GM23338 (cell line): ENCODE results near the gene OPTN. TPM values are rescaled to one million over a fixed set of nuclear protein-coding genes. Genes with fewer than 3 reads are reported as not detected.

Source experiments
- ATAC-seq: fragments of 200-7000 bp; cut with Tn5 transposase; 3 replicates; pipeline ENCODE4 v1.9.1; 2020
- DNase-seq: peaks from one replicate; pipeline ENCODE4 v3.0.0-alpha.2; 2015; ENCODE audit warnings: low spot score
- H2AFZ ChIP-seq: fragments of 200-600 bp; sonication (generic); 2 replicates; pipeline ENCODE4 v1.8.0; 2016; ENCODE audit warnings: antibody characterized with exemption, mild to moderate bottlenecking, moderate library complexity
- H3F3A ChIP-seq: fragments of 200-600 bp; sonication (generic); replicated peaks from 2 replicates; pipeline ENCODE4 v1.8.0; 2017; ENCODE audit warnings: antibody characterized with exemption, mixed run types, low read depth
- H3K27ac ChIP-seq: fragments of 200-600 bp; sonication (generic); 2 replicates; pipeline ENCODE4 v1.6.1; 2016; ENCODE audit warnings: low read depth
- H3K27me3 ChIP-seq: fragments of 200-600 bp; sonication (generic); 2 replicates; pipeline ENCODE4 v1.8.0; 2016; ENCODE audit warnings: mild to moderate bottlenecking, mixed run types, moderate library complexity; ENCODE audit not compliant: insufficient read depth
- H3K36me3 ChIP-seq: fragments of 200-600 bp; sonication (generic); 2 replicates; pipeline ENCODE4 v1.8.0; 2016; ENCODE audit warnings: mild to moderate bottlenecking; ENCODE audit not compliant: insufficient read depth
- H3K4me1 ChIP-seq: fragments of 200-600 bp; sonication (generic); 2 replicates; pipeline ENCODE4 v1.8.0; 2016; ENCODE audit warnings: mild to moderate bottlenecking, moderate library complexity; ENCODE audit not compliant: insufficient read depth
- H3K4me2 ChIP-seq: fragments of 200-600 bp; sonication (generic); 2 replicates; pipeline ENCODE4 v1.7.1; 2017; ENCODE audit warnings: mixed run types
- H3K4me3 ChIP-seq: fragments of 200-600 bp; sonication (generic); 2 replicates; pipeline ENCODE4 v1.6.1; 2016; ENCODE audit warnings: mixed run types
- H3K79me2 ChIP-seq: fragments of 200-600 bp; sonication (generic); replicated peaks from 2 replicates; pipeline ENCODE4 v1.8.0; 2017; ENCODE audit warnings: mild to moderate bottlenecking; ENCODE audit not compliant: insufficient read depth
- H3K9me2 ChIP-seq: fragments of 200-600 bp; sonication (generic); 2 replicates; pipeline ENCODE4 v1.8.0; 2017; ENCODE audit not compliant: insufficient read depth
- H4K20me1 ChIP-seq: fragments of 200-600 bp; sonication (generic); replicated peaks from 2 replicates; pipeline ENCODE4 v1.8.0; 2017; ENCODE audit warnings: mild to moderate bottlenecking; ENCODE audit not compliant: insufficient read depth
- H3K27ac Mint-ChIP-seq: 2 replicates; pipeline ENCODE4 v1.8.0; 2020; ENCODE audit warnings: inconsistent platforms, mild to moderate bottlenecking, moderate library complexity, mixed read lengths
- H3K27me3 Mint-ChIP-seq: 3 replicates; pipeline ENCODE4 v1.8.0; 2022; ENCODE audit warnings: low read depth, mild to moderate bottlenecking, moderate library complexity, mixed read lengths, inconsistent platforms; ENCODE audit not compliant: insufficient read depth, poor library complexity
- H3K36me3 Mint-ChIP-seq: 3 replicates; pipeline ENCODE4 v1.8.0; 2021; ENCODE audit warnings: low read depth, mild to moderate bottlenecking, inconsistent platforms, moderate library complexity, mixed read lengths
- H3K4me1 Mint-ChIP-seq: 3 replicates; pipeline ENCODE4 v1.8.0; 2020; ENCODE audit warnings: mild to moderate bottlenecking, inconsistent platforms, mixed read lengths
- H3K4me3 Mint-ChIP-seq: 3 replicates; pipeline ENCODE4 v1.8.0; 2021; ENCODE audit warnings: moderate library complexity, mild to moderate bottlenecking, inconsistent platforms, mixed read lengths
- H3K9me3 Mint-ChIP-seq: 3 replicates; pipeline ENCODE4 v1.8.0; 2020; ENCODE audit warnings: moderate library complexity, mild to moderate bottlenecking, inconsistent platforms, mixed read lengths
- CREB1 ChIP-seq: fragments of 250-450 bp; sonication (Bioruptor Pico); IDR thresholded peaks from 2 replicates; pipeline ENCODE4 v1.5.0; 2020; ENCODE audit warnings: low read depth, mild to moderate bottlenecking, moderate library complexity
- CTCF ChIP-seq, 2 experiments: fragments of 200-600 bp in 1 of 2; sonication (generic) in 1 of 2; conservative IDR thresholded peaks; 2 replicates each; pipeline versions ENCODE4 v1.5.1 to v1.6.1; 2016 to 2017; ENCODE audit warnings: antibody characterized with exemption in 2 of 2, low read depth in 2 of 2, mild to moderate bottlenecking in 2 of 2, moderate library complexity in 1 of 2
- ETS1 ChIP-seq: IDR thresholded peaks from 2 replicates; pipeline ENCODE4 v1.6.1; 2016; ENCODE audit warnings: antibody characterized with exemption
- EZH2 ChIP-seq: fragments of 200-600 bp; sonication (generic); IDR thresholded peaks from one replicate; pipeline ENCODE4 v1.8.0; 2017; ENCODE audit warnings: antibody characterized with exemption, mild to moderate bottlenecking, low read depth; ENCODE audit not compliant: unreplicated experiment
- EZH2phosphoT487 ChIP-seq: fragments of 200-600 bp; sonication (generic); IDR thresholded peaks from one replicate; pipeline ENCODE4 v1.8.1; 2018; ENCODE audit warnings: antibody characterized with exemption; ENCODE audit not compliant: unreplicated experiment
- JUNB ChIP-seq: IDR thresholded peaks from one replicate; pipeline ENCODE4 v1.6.1; 2016; ENCODE audit warnings: antibody characterized with exemption; ENCODE audit not compliant: unreplicated experiment
- NANOG ChIP-seq: IDR thresholded peaks from 2 replicates; pipeline ENCODE4 v1.6.1; 2016; ENCODE audit warnings: antibody characterized with exemption, borderline replicate concordance
- POLR2AphosphoS5 ChIP-seq: IDR thresholded peaks from 2 replicates; pipeline ENCODE4 v1.6.1; 2016; ENCODE audit warnings: antibody characterized with exemption, low read depth
- REST ChIP-seq: IDR thresholded peaks from one replicate; pipeline ENCODE4 v1.6.1; 2018; ENCODE audit warnings: antibody characterized with exemption; ENCODE audit not compliant: unreplicated experiment
- STAT1 ChIP-seq: IDR thresholded peaks from one replicate; pipeline ENCODE4 v1.6.1; 2016; ENCODE audit warnings: antibody characterized with exemption; ENCODE audit not compliant: unreplicated experiment
- ZNF114 ChIP-seq: fragments of 250-450 bp; sonication (Bioruptor Pico); IDR thresholded peaks from 2 replicates; pipeline ENCODE4 v1.5.0; 2020; ENCODE audit warnings: mild to moderate bottlenecking, moderate library complexity
- ZNF331 ChIP-seq: fragments of 250-450 bp; sonication (Bioruptor Pico); IDR thresholded peaks from 2 replicates; pipeline ENCODE4 v1.5.0; 2020; ENCODE audit warnings: low read depth, mild to moderate bottlenecking, moderate library complexity
- polyA plus RNA-seq: library from polyadenylated mRNA; unstranded; fragments of >200 nt; fragmentation: Nextera tagmentation; extraction: Ambion mirVana; gene quantifications from 2 replicates; pipeline ENCODE4 v1.2.1, GENCODE V29; 2016
- total RNA-seq: library from RNA; depleted of rRNA; stranded (reverse); fragments of >200 nt; shearing (Covaris generic); gene quantifications from 2 replicates; pipeline ENCODE4 v1.2.3, GENCODE V29; 2014

OPTN gene
- total and polyA plus RNA-seq, 2 experiments from 2014 or later: 6.0 to 13.0 TPM

GRCh38 chr10:13158401-13158800 is 58.4 kb downstream of the OPTN start (continued):
- TF ChIP-seq CTCF (conservative IDR thresholded peaks at IDR 0.05; ENCODE audit: low read depth in 2 of 2) (no peak), REST (no peak)

- Mint-ChIP-seq H3K36me3 (peaks cover 29% of the 10 kb centered on the region), H3K27ac (peak within 1 kb of the TSS; percentile 88), H3K4me3 (peak within 1 kb of the TSS; percentile 87), H3K4me1 (peaks cover 11% of the 10 kb centered on the region), H3K27me3 (peaks cover 11% of the 10 kb centered on the region), H3K9me3 (no peaks in the 10 kb centered on the region)
- no peaks in the 10 kb centered on the region for H3F3A ChIP-seq
- 0 out of 2 replicates have a peak, but pooled peaks cover 4% of the 10 kb centered on the region for H3K4me1 ChIP-seq
- peaks cover 21% of the 10 kb centered on the region for H4K20me1 ChIP-seq
- peak within 1 kb of the TSS; percentile 99 for H3K4me2 ChIP-seq
- H3K27ac ChIP-seq: no peak within 1 kb of the TSS
- peaks cover 47% of the 10 kb centered on the region for H3K79me2 ChIP-seq
- H3K9me2 ChIP-seq: no peaks in the 10 kb centered on the region
- DNase-seq: peak; percentile 100
- peak within 1 kb of the TSS; percentile 89 for H3K4me3 ChIP-seq
- ATAC-seq: peak; percentile 98
- H2AFZ ChIP-seq: peak within 1 kb of the TSS; percentile 79
- H3K36me3 ChIP-seq: 0 out of 2 replicates have a peak, but pooled peaks cover 9% of the 10 kb centered on the region
- H3K27me3 ChIP-seq: no peaks in the 10 kb centered on the region
- TF ChIP-seq EZH2phosphoT487 (no peak), CREB1 (CRISPR knock-in tag) (peak; percentile 96), JUNB (no peak), ZNF331 (CRISPR knock-in tag) (no peak), ETS1 (peak; percentile 76), STAT1 (no peak), ZNF114 (CRISPR knock-in tag) (no peak), CTCF (conservative IDR thresholded peaks at IDR 0.05; ENCODE audit: low read depth in 2 of 2) (peak; percentile 74 to 87), REST (no peak), NANOG (no peak), POLR2AphosphoS5 (peak; percentile 65), EZH2 (no peak)
These were observed 61.2 kb downstream of the OPTN start, which contains the start of gene MCM10 for GRCh38 chr10:13160934-13161856. TSS of gene MCM10 (plus strand) at chr10:13161558. CDS start at chr10:13164203, 2,645 bp downstream.
